ENCODE data around the gene ZDHHC11. TPM values are rescaled to one million over a fixed set of nuclear protein-coding genes. Genes with fewer than 3 reads are reported as not detected.
"Not testable (repeated sequence)": the region's sequence is repeated elsewhere in the genome, so short reads cannot be mapped to it uniquely, and the experiment has no call there.

ZDHHC11 gene
- total and polyA plus RNA-seq, 2 experiments from 2014 or later = 5.8 to 8.5 TPM

- Histone ChIP-seq H3K36me3 (replicated peaks; ENCODE audit: insufficient read depth, low read depth) (no peaks in the 10 kb centered on the region), H3K4me2 (no peak overlapping the region), H3K9me2 (replicated peaks; ENCODE audit: insufficient read depth) (no peaks in the 10 kb centered on the region), H3K4me1 (ENCODE audit: insufficient read depth) (peaks cover 5% of the 10 kb centered on the region), H2AFZ (no peak overlapping the region), H3K27ac (peak overlapping the region; percentile 47), H3K79me2 (no peaks in the 10 kb centered on the region), H3K4me3 (no peak overlapping the region), H3K27me3 (no peaks in the 10 kb centered on the region), H3K9me3 (ENCODE audit: low read depth) (no peaks in the 10 kb centered on the region), H4K20me1 (ENCODE audit: insufficient read depth, poor library complexity, severe bottlenecking) (no peaks in the 10 kb centered on the region)
- WGBS (ENCODE audit: low lambda C conversion rate, missing lambda C conversion rate) = 95% methylated on average over 6 of the region's 6 CpGs
- TF ChIP-seq CTCF (IDR thresholded peaks at IDR 0.05; ENCODE audit: poor library complexity) (no peak), EZH2phosphoT487 (IDR thresholded peaks at IDR 0.05; ENCODE audit: low read depth, severe bottlenecking, unreplicated experiment) (no peak), EZH2 (IDR thresholded peaks at IDR 0.05; ENCODE audit: borderline replicate concordance) (no peak)
- DNase-seq (ENCODE audit: low spot score) = no peak
Measured at GRCh38 chr5:801472-801871, 49.3 kb downstream of the ZDHHC11 start.

- not testable (repeated sequence) for H3K4me1 ChIP-seq (ENCODE audit: insufficient read depth); H3K4me2 ChIP-seq; H3K27me3 ChIP-seq; H3K9me2 ChIP-seq (replicated peaks; ENCODE audit: insufficient read depth); DNase-seq (ENCODE audit: low spot score); H3K9me3 ChIP-seq (ENCODE audit: low read depth); H2AFZ ChIP-seq; H3K79me2 ChIP-seq; H3K36me3 ChIP-seq (replicated peaks; ENCODE audit: insufficient read depth, low read depth); H3K4me3 ChIP-seq; H4K20me1 ChIP-seq (ENCODE audit: insufficient read depth, poor library complexity, severe bottlenecking)
- 79% methylated on average over 4 of the region's 4 CpGs for whole genome bisulfite sequencing (ENCODE audit: low lambda C conversion rate, missing lambda C conversion rate)
- peak overlapping the region; percentile 47 for H3K27ac ChIP-seq
Measured at GRCh38 chr5:801055-801454, 49.7 kb downstream of the ZDHHC11 start.

- 46% methylated on average over 4 of the region's 6 CpGs for whole genome bisulfite sequencing (ENCODE audit: low lambda C conversion rate, missing lambda C conversion rate)
- H3K36me3 ChIP-seq (replicated peaks; ENCODE audit: insufficient read depth, low read depth); H3K79me2 ChIP-seq; H3K27ac ChIP-seq; H3K4me1 ChIP-seq (ENCODE audit: insufficient read depth); H3K4me2 ChIP-seq; H3K4me3 ChIP-seq; H2AFZ ChIP-seq; H3K9me2 ChIP-seq (replicated peaks; ENCODE audit: insufficient read depth); DNase-seq (ENCODE audit: low spot score); H4K20me1 ChIP-seq (ENCODE audit: insufficient read depth, poor library complexity, severe bottlenecking); H3K9me3 ChIP-seq (ENCODE audit: low read depth); H3K27me3 ChIP-seq: not testable (repeated sequence)
Measured at GRCh38 chr5:798505-799138, 52.2 kb downstream of the ZDHHC11 start.

- H3K9me2 ChIP-seq (replicated peaks; ENCODE audit: insufficient read depth); H3K79me2 ChIP-seq; H3K9me3 ChIP-seq (ENCODE audit: low read depth); H3K4me2 ChIP-seq; H3K4me1 ChIP-seq (ENCODE audit: insufficient read depth); DNase-seq (ENCODE audit: low spot score); H3K4me3 ChIP-seq; H2AFZ ChIP-seq; H3K27ac ChIP-seq; H3K27me3 ChIP-seq; H3K36me3 ChIP-seq (replicated peaks; ENCODE audit: insufficient read depth, low read depth); H4K20me1 ChIP-seq (ENCODE audit: insufficient read depth, poor library complexity, severe bottlenecking): not testable (repeated sequence)
- WGBS (ENCODE audit: low lambda C conversion rate, missing lambda C conversion rate) = 79% methylated on average over 2 of the region's 4 CpGs
Measured at GRCh38 chr5:797986-798385, 52.8 kb downstream of the ZDHHC11 start.

GRCh38 chr5:795873-796272 is 54.9 kb downstream of the ZDHHC11 start:
- peaks cover 10% of the 10 kb centered on the region for H3K9me3 ChIP-seq (ENCODE audit: low read depth)
- WGBS (ENCODE audit: low lambda C conversion rate, missing lambda C conversion rate) = 77% methylated on average over 1 of the region's 1 CpG

GRCh38 chr5:794948-795347 is 55.8 kb downstream of the ZDHHC11 start:
- not testable (repeated sequence) for H3K27ac ChIP-seq; H3K9me2 ChIP-seq (replicated peaks; ENCODE audit: insufficient read depth); H3K79me2 ChIP-seq; H3K36me3 ChIP-seq (replicated peaks; ENCODE audit: insufficient read depth, low read depth); H2AFZ ChIP-seq; DNase-seq (ENCODE audit: low spot score); H3K27me3 ChIP-seq; H3K4me2 ChIP-seq; H4K20me1 ChIP-seq (ENCODE audit: insufficient read depth, poor library complexity, severe bottlenecking); H3K4me3 ChIP-seq; H3K4me1 ChIP-seq (ENCODE audit: insufficient read depth)
- 86% methylated on average over 1 of the region's 1 CpG for WGBS (ENCODE audit: low lambda C conversion rate, missing lambda C conversion rate)
- H3K9me3 ChIP-seq (ENCODE audit: low read depth) = peaks cover 10% of the 10 kb centered on the region

More at GRCh38 chr5:795873-796272, 54.9 kb downstream of the ZDHHC11 start:
- H2AFZ ChIP-seq; H3K9me2 ChIP-seq (replicated peaks; ENCODE audit: insufficient read depth); H3K4me2 ChIP-seq; H3K79me2 ChIP-seq; H4K20me1 ChIP-seq (ENCODE audit: insufficient read depth, poor library complexity, severe bottlenecking); H3K4me3 ChIP-seq; H3K27ac ChIP-seq; H3K27me3 ChIP-seq; H3K36me3 ChIP-seq (replicated peaks; ENCODE audit: insufficient read depth, low read depth); DNase-seq (ENCODE audit: low spot score); H3K4me1 ChIP-seq (ENCODE audit: insufficient read depth): not testable (repeated sequence)

GRCh38 chr5:788703-789102 is 62.1 kb downstream of the ZDHHC11 start:
- not testable (repeated sequence) for H3K4me2 ChIP-seq; H4K20me1 ChIP-seq (ENCODE audit: insufficient read depth, poor library complexity, severe bottlenecking); H3K27me3 ChIP-seq; H2AFZ ChIP-seq; H3K79me2 ChIP-seq; H3K4me1 ChIP-seq (ENCODE audit: insufficient read depth); H3K4me3 ChIP-seq; H3K9me2 ChIP-seq (replicated peaks; ENCODE audit: insufficient read depth); DNase-seq (ENCODE audit: low spot score); H3K36me3 ChIP-seq (replicated peaks; ENCODE audit: insufficient read depth, low read depth); H3K27ac ChIP-seq
- 90% methylated on average over 10 of the region's 10 CpGs for WGBS (ENCODE audit: low lambda C conversion rate, missing lambda C conversion rate)
- peaks cover 10% of the 10 kb centered on the region for H3K9me3 ChIP-seq (ENCODE audit: low read depth)

GRCh38 chr5:787857-788233 is 62.9 kb downstream of the ZDHHC11 start:
- H3K4me2 ChIP-seq; H3K36me3 ChIP-seq (replicated peaks; ENCODE audit: insufficient read depth, low read depth); H3K27ac ChIP-seq; DNase-seq (ENCODE audit: low spot score); H2AFZ ChIP-seq; H3K4me3 ChIP-seq; H3K4me1 ChIP-seq (ENCODE audit: insufficient read depth); H4K20me1 ChIP-seq (ENCODE audit: insufficient read depth, poor library complexity, severe bottlenecking); H3K9me3 ChIP-seq (ENCODE audit: low read depth); H3K27me3 ChIP-seq; H3K9me2 ChIP-seq (replicated peaks; ENCODE audit: insufficient read depth); H3K79me2 ChIP-seq: not testable (repeated sequence)
- WGBS (ENCODE audit: low lambda C conversion rate, missing lambda C conversion rate) = 93% methylated on average over 6 of the region's 6 CpGs
